Measurements from ENCODE around the gene OR7A17.

Gene OR7A17

GRCh38 chr19:14843169-14843568 is 42.8 kb downstream of the OR7A17 start:
- H3K4me3 ChIP-seq (ENCODE audit: low read depth, low read length), result no peak overlapping the region
- TF ChIP-seq, protein P1, sequence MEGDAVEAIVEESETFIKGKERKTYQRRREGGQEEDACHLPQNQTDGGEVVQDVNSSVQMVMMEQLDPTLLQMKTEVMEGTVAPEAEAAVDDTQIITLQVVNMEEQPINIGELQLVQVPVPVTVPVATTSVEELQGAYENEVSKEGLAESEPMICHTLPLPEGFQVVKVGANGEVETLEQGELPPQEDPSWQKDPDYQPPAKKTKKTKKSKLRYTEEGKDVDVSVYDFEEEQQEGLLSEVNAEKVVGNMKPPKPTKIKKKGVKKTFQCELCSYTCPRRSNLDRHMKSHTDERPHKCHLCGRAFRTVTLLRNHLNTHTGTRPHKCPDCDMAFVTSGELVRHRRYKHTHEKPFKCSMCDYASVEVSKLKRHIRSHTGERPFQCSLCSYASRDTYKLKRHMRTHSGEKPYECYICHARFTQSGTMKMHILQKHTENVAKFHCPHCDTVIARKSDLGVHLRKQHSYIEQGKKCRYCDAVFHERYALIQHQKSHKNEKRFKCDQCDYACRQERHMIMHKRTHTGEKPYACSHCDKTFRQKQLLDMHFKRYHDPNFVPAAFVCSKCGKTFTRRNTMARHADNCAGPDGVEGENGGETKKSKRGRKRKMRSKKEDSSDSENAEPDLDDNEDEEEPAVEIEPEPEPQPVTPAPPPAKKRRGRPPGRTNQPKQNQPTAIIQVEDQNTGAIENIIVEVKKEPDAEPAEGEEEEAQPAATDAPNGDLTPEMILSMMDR (IDR thresholded peaks at IDR 0.05; ENCODE audit: low read depth, low read length, missing control alignments), result no peak
- in situ Hi-C loops (cut with HindIII; ENCODE audit: low sequenced_read_pairs), result no loop called here
- no peak for DNase-seq (ENCODE audit: low read depth)

- TF ChIP-seq, protein P1 (IDR thresholded peaks at IDR 0.05; ENCODE audit: low read depth, low read length, missing control alignments), result no peak
- DNase-seq (ENCODE audit: low read depth), result no peak
- in situ Hi-C loops (cut with HindIII; ENCODE audit: low sequenced_read_pairs), result no loop called here
- no peak overlapping the region for H3K4me3 ChIP-seq (ENCODE audit: low read depth, low read length)
Observed at GRCh38 chr19:14840206-14840605, 45.7 kb downstream of the OR7A17 start.

DNA sequence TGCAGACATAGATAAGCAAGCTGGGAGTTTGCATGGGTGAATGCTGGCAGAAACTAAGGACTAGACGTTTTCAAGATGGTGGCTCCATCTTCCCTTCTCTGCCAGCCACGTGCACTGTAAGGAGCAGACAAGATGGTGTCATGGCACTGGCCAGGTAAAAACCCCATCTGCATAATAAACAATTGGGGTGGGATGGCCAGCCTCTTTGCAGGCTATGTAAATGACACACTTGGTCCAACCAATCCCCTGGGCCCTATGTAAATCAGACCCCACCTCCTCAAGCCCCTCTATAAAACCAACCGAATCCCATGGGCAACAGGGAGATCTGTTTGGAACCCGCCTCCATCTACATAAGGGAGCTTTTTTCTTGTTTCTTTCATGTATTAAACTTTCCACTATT is 48.5 kb downstream of the OR7A17 start:
- no peak overlapping the region for H3K4me3 ChIP-seq (ENCODE audit: low read depth, low read length)
- DNase-seq (ENCODE audit: low read depth), result no peak
- in situ Hi-C loops (cut with HindIII; ENCODE audit: low sequenced_read_pairs), result no loop called here
- TF ChIP-seq, protein P1 (IDR thresholded peaks at IDR 0.05; ENCODE audit: low read depth, low read length, missing control alignments), result no peak

- no peak for DNase-seq (ENCODE audit: low read depth)
- H3K4me3 ChIP-seq (ENCODE audit: low read depth, low read length), result no peak within 1 kb of the TSS
- in situ Hi-C loops (cut with HindIII; ENCODE audit: low sequenced_read_pairs), result no loop called here
- TF ChIP-seq, protein P1 (IDR thresholded peaks at IDR 0.05; ENCODE audit: low read depth, low read length, missing control alignments), result no peak
Observed at GRCh38 chr19:14835011-14835410, 50.9 kb downstream of the OR7A17 start, which contains the start of the genes OR7A5 and OR7C1. Gene OR7A5 (minus strand): TSS chr19:14835185. CDS start chr19:14828241, 6,944 bp downstream. Gene OR7C1 (minus strand): TSS chr19:14835185. CDS start chr19:14800136, 35,049 bp downstream.

DNA sequence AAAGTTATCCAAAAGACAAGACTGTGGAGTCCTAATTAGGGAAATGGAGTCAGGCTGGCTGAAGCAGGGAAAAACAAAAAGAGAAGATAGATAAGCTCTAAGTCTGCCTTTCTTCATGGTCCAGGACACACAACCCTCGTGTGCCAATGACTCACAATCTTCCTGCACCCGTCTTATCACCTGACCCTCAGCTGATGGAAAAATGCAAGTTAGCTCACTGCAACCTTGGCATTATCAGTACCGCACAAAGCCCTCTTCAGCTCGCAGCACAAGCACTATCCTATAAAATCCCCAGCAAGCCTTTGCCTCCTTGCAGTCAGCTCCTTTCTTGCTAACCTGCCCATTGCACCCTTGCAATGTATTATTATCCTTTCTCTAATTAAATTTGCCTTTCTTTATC is 55.2 kb downstream of the OR7A17 start:
- TF ChIP-seq, protein P1 (IDR thresholded peaks at IDR 0.05; ENCODE audit: low read depth, low read length, missing control alignments), result no peak
- H3K4me3 ChIP-seq (ENCODE audit: low read depth, low read length), result no peak overlapping the region
- no peak for DNase-seq (ENCODE audit: low read depth)
- in situ Hi-C loops (cut with HindIII; ENCODE audit: low sequenced_read_pairs), result no loop called here

Measured in astrocyte of the cerebellum (primary cell).